ENCODE results near the gene ERC1. TPM values are rescaled to one million over a fixed set of nuclear protein-coding genes. Genes with fewer than 3 reads are reported as not detected.

ERC1 gene
- total RNA-seq, 4 donors from 2014 or later, result 28.5 to 71.7 (median 38.5) TPM

- H3K27ac ChIP-seq, result no peak overlapping the region
- WGBS, result 93% methylated on average over 3 of the region's 3 CpGs
- no peaks in the 10 kb centered on the region for H3K27me3 ChIP-seq
- no peaks in the 10 kb centered on the region for H3K9me3 ChIP-seq
- H3K36me3 ChIP-seq, result peaks cover 9% of the 10 kb centered on the region
- DNase-seq (ENCODE audit: low spot score in 2 of 2), result no peak
- no peak overlapping the region for H3K4me3 ChIP-seq
- H3K4me1 ChIP-seq, result no peaks in the 10 kb centered on the region
- no peak for TF ChIP-seq CTCF (IDR thresholded peaks at IDR 0.05)
- no peak for TF ChIP-seq POLR2AphosphoS5 (IDR thresholded peaks at IDR 0.05)
- TF ChIP-seq EP300 (IDR thresholded peaks at IDR 0.05), result no peak
- TF ChIP-seq POLR2A (IDR thresholded peaks at IDR 0.05), result no peak
These were observed 306.2 kb downstream of the ERC1 start for GRCh38 chr12:1297206-1297605.

GRCh38 chr12:1297639-1298175 is 306.7 kb downstream of the ERC1 start:
- H3K27ac ChIP-seq, result no peak overlapping the region
- H3K4me3 ChIP-seq, result no peak overlapping the region
- WGBS, result 95% methylated on average over 4 of the region's 4 CpGs
- TF ChIP-seq POLR2AphosphoS5 (IDR thresholded peaks at IDR 0.05) (no peak), EP300 (IDR thresholded peaks at IDR 0.05) (no peak), POLR2A (IDR thresholded peaks at IDR 0.05) (no peak), CTCF (IDR thresholded peaks at IDR 0.05) (no peak)
- no peaks in the 10 kb centered on the region for H3K4me1 ChIP-seq
- DNase-seq (ENCODE audit: low spot score in 2 of 2), result no peak
- no peaks in the 10 kb centered on the region for H3K9me3 ChIP-seq
- no peaks in the 10 kb centered on the region for H3K27me3 ChIP-seq
- peaks cover 9% of the 10 kb centered on the region for H3K36me3 ChIP-seq

- no peak overlapping the region for H3K4me3 ChIP-seq
- peaks cover 2% of the 10 kb centered on the region for H3K36me3 ChIP-seq
- peaks cover 3% of the 10 kb centered on the region for H3K4me1 ChIP-seq
- H3K27me3 ChIP-seq, result no peaks in the 10 kb centered on the region
- 89% methylated on average over 2 of the region's 2 CpGs for WGBS
- H3K9me3 ChIP-seq, result no peaks in the 10 kb centered on the region
- TF ChIP-seq EP300 (IDR thresholded peaks at IDR 0.05) (no peak), POLR2A (IDR thresholded peaks at IDR 0.05) (no peak), POLR2AphosphoS5 (IDR thresholded peaks at IDR 0.05) (no peak), CTCF (IDR thresholded peaks at IDR 0.05) (no peak)
- DNase-seq (ENCODE audit: low spot score in 2 of 2), result no peak
- H3K27ac ChIP-seq, result no peak overlapping the region
These were observed 309.4 kb downstream of the ERC1 start for GRCh38 chr12:1300460-1300859.

GRCh38 chr12:1302201-1302870 is 311.3 kb downstream of the ERC1 start:
- Histone ChIP-seq H3K4me1 (peaks cover 20% of the 10 kb centered on the region), H3K4me3 (no peak overlapping the region), H3K36me3 (no peaks in the 10 kb centered on the region), H3K27ac (no peak overlapping the region), H3K27me3 (no peaks in the 10 kb centered on the region), H3K9me3 (no peaks in the 10 kb centered on the region)
- 96% methylated on average over 7 of the region's 7 CpGs for WGBS
- no peak for DNase-seq (ENCODE audit: low spot score in 2 of 2)
- TF ChIP-seq POLR2A (IDR thresholded peaks at IDR 0.05), result no peak
- no peak for TF ChIP-seq POLR2AphosphoS5 (IDR thresholded peaks at IDR 0.05)
- no peak for TF ChIP-seq CTCF (IDR thresholded peaks at IDR 0.05)
- TF ChIP-seq EP300 (IDR thresholded peaks at IDR 0.05), result no peak

- no peak for DNase-seq (ENCODE audit: low spot score in 2 of 2)
- no peaks in the 10 kb centered on the region for H3K9me3 ChIP-seq
- WGBS, result 93% methylated on average over 3 of the region's 3 CpGs
- peaks cover 26% of the 10 kb centered on the region for H3K4me1 ChIP-seq
- TF ChIP-seq POLR2AphosphoS5 (IDR thresholded peaks at IDR 0.05) (no peak), EP300 (IDR thresholded peaks at IDR 0.05) (no peak), POLR2A (IDR thresholded peaks at IDR 0.05) (no peak), CTCF (IDR thresholded peaks at IDR 0.05) (no peak)
- no peaks in the 10 kb centered on the region for H3K36me3 ChIP-seq
- no peaks in the 10 kb centered on the region for H3K27me3 ChIP-seq
- H3K4me3 ChIP-seq, result no peak overlapping the region
- no peak overlapping the region for H3K27ac ChIP-seq
These were observed 314.0 kb downstream of the ERC1 start for GRCh38 chr12:1305063-1305434.

Measured in suprapubic skin (tissue), 4 donors.